HuH-7 (cell line): ENCODE data around the gene MT1F.
"Not testable (repeated sequence)": the region's sequence is repeated elsewhere in the genome, so short reads cannot be mapped to it uniquely, and the experiment has no call there.

ENCODE experiments used
- DNase-seq: peaks from one replicate; pipeline ENCODE4 v3.0.0; 2011; ENCODE audit warnings: low spot score

Gene MT1F

DNA sequence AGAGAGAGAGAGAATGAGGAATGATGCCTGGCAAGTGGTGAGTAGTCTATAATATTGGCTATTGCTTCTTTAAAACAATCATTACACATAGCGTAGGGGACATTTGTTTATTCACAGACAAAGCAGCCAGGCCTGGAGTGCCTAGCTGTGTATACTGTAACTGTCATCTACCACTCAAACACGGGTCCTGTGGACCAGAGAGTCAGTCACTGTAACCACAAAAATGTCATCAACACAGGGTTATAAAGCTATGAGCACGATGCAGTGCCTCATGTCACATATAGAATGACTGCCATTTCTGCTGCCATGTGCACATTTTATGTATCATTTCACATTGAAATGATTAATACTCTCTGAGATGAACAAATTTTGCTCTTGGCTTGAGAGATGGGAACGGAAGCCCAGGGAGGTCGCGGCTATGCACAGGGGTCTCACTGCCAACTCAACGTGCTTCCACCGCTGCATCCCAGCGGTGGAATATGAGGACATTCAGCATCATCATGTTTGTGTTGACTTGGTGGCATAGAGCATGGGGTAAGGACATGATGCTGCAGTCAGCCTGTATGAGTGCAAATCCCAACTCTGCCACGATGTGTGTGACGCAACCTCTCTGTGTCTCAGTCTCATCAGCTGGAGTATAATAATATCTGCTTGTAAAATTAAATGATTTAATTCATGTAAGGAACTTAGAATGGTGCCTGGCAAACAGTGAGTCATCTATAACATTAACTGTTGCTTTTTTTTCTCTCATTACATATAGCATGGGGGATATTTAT is 15.2 kb downstream of the MT1F start:
- DNase-seq: no peak

DNA sequence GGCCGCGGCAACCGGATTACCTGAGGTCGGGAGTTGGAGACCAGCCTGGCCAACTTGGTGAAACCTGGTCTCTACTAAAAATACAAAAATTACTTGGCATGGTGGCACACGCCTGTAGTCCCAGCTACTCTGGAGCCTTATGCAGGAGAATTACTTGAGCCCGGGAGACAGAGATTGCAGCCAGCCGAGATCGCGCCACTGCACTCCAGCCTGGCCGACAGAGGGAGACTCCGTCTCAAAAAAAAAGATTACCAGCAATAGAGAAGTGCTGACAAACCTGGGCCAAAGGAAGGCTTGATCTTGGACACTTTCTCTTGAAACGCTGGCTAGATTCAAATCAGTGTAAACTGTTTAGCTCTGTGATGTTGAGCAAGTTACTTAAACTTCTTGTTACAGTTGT is 16.2 kb downstream of the MT1F start:
- no peak for DNase-seq

DNA sequence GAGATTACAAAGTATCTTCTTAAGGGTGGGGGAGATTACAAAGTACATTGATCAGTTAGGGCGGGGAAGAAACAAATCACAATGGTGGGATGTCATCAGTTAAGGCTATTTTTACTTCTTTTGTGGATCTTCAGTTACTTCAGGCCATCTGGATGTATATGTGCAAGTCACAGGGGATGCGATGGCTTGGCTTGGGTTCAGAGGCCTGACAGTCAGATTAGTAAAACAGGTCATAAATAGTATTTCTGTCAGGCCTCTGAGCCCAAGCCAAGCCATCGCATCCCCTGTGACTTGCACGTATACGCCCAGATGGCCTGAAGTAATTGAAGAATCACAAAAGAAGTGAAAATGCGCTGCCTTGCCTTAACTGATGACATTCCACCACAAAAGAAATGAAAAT is 16.8 kb downstream of the MT1F start:
- not testable (repeated sequence) for DNase-seq

DNA sequence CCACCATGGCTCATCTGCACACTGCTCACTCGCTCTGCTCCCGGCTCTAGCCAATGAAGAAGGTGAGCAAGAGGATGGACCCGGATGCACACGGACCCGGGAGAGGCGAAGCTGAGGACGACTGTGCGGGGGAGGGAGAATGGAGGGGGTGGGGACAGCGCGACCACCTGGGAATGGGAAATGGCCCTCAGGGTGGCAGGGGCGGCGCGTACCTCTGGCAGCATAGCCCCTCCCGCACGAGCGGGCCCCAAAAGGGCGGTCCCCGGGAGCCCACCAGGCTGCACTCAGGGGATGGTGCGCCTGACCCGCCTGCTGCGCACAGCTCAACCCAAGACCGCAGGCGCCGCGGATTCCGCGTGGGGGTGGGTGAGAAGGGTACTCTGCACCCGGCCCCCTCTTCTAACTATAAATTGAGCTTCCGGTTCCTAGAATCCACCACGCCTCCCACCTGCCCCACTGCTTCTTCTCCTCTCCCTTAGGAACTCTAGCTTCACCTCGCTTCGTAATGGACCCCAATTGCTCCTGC is 18.0 kb downstream of the MT1F start:
- no peak for DNase-seq

DNA sequence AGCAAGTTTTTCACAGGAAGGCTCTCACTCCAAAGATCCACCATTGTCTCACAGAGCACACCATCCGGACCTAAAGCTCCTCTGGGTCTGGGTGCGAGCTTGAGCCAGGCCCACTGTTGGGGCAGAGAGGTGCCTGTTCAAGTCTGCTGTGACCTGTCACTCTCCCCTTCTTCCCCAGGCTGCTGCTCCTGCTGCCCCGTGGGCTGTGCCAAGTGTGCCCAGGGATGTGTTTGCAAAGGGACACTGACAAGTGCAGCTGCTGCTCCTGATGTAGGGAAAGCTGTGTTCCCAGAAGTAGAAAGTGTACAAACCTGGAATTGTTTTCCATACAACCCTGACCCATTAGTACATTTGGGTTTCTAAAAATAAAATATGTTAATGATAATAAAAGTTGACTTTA is 19.7 kb downstream of the MT1F start:
- no peak for DNase-seq

DNA sequence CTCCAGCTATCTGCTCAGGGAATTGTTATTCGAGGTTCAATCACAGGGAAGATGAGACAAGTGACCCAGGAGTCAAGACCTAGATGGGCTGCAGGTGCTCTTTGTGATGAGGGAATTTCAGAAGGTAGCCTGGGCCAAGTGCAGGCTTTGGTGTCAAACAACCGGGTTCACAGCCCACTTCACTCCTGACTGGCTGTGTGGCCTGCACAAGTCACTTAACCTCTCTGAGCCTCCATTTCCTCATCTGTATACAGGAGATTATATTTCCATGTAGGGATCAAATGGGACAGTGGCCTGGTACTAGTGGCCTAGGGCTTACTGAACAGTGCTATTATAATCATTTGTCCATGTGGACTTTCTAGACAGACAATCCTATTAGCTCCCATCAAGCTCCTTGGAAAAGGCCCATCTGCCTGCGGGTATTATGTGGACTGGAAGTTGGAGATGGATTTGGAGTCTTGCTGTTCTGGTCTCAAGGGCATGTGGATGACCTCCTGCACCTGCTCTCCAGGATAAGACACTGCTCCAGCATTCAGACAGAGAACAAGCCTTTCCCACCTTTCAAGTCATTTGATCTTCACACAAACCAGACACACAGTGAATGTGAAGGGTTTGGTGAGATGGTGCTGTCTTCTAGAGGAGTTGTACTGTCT is 21.4 kb downstream of the MT1F start:
- DNase-seq: no peak

DNA sequence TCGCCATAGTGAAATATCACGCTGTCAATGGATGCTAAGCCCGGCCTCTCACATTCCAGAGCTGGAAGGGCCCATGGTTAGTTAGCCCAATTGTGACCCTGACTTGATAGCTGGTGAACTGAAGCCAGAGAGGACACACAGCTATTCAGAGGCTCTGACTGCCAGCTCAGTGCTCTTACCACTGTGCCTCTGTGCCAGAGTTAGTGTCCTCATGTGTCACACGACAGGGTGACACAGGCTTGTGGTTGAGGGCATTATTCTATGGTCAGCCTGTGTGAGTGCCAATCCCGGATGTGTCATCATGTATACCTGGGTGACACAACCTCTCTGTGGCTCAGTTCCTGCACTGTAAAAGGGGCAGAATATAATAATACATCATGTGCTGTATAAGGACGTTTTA is 22.1 kb downstream of the MT1F start:
- DNase-seq: no peak

DNA sequence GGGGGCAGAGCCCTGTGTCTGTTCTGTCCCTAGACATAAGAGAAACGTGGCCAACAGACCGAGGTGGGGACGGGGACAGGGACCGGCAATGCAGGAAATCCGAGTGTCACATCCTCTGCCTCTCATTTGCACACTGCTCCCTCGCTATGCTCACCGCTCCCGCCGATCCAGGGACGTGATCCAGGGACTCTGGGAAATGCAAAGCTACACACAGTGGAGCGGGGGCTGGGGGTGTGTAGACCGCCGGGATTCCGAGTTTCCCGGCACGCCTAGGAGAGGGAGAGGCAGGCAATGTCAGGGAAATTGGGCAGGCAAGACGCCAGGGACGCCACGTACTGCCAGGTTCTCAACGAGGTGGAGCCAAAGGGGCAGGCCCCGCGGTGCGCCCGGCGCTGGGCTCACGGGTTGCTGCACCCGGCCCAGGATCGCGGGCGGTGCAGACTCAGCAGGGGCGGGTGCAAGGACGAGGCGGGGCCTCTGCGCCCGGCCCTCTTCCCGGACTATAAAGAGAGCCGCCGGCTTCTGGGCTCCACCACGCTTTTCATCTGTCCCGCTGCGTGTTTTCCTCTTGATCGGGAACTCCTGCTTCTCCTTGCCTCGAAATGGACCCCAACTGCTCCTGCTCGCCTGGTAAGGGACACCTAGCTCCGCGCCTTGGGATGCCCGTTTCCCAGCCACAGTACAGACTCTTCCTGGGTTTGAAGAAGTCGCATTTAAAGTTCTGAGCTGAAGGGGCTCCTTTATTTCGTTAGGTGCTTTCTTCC is 24.4 kb downstream of the MT1F start, which contains the start of gene MT1X:
MT1X (plus strand) TSS at position 532 of the 764 bp plus-strand sequence; CDS start at position 603, 71 bp downstream.
- peak; percentile 76 for DNase-seq

DNA sequence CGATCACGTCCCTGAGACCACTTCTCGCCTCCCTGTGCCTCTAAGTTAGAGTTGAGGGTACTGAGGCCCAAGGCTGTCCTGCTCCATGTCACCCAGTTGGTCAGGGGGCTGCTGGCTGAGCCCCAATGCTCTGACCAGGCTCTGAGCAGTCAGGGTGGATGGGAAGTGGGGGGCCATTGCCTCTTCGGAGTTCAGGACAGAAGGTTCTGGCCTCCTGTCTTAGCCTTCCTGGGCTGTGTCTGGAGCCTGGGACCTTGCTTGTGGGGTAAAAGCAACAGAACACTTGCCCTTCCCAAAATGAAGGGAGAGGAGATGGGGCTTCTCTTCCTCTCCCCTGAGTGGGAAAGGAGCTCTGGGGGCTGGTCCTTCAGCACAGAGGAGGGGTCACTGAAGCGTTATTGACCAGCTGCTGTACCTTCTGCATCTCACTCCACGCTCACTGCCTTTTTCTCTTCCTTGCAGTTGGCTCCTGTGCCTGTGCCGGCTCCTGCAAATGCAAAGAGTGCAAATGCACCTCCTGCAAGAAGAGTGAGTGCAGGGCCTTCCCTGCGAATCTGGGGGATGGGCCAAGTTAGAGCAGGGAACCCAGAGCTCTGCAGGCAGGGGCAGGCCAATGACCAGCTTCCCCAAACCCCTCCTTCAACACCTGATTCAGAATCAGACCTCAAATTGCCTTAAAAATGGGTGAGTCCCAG is 25.1 kb downstream of the MT1F start:
- no peak for DNase-seq

DNA sequence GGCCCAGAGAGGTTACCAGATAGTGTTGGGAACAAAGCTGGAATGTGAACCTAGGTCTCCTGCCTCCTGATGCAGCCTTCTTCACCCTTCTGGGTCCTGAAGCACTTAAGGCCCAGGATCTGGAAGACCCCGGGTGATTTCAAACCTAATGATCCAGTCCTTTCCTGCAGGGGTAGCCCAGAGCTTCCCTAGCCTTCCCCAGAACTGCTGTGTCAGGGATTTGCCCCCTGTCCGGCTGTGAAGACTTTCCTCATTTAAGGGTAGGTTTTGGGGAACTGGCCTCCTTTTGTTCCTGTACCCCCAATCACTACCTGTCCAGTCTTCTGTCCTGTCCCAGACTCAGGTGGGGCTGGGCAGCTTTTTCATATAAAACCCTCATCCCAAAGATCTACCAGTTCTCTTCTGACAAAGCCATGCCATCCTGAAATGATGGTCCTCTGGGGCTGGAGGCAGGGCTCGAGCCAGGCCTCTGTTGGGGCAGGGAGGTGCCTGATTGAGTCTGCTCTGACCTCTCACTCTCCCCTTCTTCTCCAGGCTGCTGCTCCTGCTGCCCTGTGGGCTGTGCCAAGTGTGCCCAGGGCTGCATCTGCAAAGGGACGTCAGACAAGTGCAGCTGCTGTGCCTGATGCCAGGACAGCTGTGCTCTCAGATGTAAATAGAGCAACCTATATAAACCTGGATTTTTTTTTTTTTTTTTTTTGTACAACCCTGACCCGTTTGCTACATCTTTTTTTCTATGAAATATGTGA is 25.8 kb downstream of the MT1F start:
- no peak for DNase-seq

DNA sequence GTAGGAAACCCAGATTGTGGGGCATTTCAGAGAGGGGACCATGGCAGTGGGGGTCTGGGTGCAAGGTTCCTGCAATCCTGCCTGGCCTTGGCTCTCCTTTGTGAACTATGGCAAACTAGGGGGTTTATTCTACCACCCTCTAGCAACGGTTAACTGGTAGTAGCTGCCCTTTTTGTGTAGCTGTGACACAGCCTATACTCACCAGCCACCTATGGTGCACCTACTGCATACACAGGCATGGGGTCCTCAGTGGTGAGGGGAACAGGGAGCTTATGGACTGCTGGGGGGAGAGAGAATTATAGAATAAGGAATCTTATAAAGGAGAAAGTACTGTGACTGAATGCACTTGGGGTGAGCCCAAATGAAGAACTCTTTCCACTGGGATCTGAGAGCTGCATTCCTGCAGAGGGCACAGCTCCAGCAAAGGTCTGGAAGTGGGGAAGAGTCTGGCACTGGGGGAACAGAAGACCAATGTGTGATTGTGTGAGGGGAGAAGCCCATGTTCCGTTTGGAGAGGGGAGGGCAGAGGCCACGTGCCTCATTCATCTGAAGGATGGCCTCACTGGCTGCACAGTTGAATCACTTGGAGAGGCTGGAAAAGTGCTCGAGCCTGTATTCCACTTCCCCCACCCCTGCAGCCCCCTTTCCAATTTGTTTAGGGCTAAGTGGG is 26.6 kb downstream of the MT1F start:
- no peak for DNase-seq

DNA sequence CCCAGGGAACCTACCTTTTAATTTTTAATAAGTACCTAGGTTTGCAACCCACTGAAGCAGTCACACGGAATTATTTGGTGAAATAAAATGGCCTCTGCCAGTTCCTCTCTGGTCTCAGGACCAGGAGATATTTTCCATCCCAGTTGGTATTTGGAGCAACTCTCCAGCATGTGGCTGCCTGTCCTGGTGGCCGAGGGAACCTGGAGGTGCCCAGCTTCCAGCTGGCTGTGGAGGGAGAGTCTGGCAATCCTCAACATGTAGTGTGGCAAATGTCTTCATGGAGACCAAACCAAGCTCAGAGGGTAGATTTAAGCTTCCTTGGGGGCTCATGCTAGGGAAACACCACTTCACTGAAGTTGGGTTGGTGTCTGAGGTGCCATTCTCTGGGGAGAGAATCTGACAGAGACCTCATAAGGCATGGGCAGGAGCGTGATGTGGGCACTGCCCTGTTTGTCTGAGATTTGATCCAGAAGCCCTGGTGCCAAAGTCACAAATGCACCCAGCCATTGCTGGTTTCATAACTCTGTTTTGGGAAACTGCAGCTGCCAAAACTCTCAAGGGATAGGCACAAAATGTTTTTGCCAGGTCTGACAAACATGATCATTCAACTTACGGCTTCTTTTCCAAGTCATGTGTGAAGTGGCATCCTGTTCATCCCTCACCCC is 27.3 kb downstream of the MT1F start:
- no peak for DNase-seq

DNA sequence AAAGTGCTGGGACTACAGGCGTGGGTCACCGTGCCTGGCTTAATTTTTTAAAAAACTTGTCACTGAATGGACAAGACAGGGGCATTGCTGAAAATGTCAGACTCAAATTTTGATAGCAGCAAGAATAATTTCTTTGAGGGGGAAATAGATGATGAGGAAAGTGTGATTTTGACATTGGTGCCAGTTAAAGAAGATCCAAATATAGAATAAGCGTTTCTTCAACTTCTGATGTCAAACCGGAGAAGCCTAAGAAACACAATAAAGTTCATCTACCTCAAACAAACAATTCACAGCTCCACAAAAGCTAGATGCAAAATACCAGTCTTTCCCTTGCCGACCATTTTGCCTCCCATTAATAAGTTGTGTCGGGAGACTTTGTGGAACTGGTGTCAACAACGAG is 29.0 kb downstream of the MT1F start:
- DNase-seq: no peak

DNA sequence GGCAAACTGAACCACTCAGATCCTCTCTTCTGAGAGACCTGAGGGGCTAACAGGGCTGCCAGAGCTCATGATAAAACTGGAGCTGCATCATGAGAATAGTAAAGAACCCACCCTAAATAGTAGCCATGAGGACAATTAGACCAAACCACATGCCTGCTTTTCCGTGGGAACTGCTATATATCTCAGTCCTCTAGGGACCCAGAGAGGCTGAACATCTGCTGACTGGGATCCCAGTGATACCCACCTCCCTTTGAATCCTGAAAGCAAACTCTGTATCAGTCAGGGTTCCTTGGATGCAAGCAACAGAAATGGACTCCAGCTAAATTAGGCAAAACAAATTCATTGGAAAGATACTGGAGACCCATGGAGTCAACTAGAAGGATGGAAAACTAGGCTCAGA is 31.0 kb downstream of the MT1F start:
- DNase-seq: no peak

DNA sequence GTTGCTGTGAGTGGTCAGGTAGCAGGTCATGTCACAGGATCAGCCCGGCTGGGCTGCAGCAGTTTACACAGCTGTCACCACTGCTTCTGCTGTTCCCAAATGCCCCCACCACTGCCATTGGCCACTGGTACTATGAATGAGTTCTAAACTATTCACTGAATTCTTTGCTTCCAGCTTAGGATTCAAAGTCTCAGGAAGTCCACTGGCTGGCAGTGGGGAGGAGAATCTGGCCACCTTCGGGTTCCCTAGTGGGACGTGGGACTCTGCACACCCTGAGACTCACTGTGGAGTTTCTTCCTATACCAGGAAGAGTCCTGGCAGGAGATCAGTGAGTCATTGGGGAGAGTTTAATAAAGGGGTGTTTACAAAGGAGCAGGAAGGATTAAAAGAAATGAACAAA is 31.4 kb downstream of the MT1F start:
- no peak for DNase-seq

DNA sequence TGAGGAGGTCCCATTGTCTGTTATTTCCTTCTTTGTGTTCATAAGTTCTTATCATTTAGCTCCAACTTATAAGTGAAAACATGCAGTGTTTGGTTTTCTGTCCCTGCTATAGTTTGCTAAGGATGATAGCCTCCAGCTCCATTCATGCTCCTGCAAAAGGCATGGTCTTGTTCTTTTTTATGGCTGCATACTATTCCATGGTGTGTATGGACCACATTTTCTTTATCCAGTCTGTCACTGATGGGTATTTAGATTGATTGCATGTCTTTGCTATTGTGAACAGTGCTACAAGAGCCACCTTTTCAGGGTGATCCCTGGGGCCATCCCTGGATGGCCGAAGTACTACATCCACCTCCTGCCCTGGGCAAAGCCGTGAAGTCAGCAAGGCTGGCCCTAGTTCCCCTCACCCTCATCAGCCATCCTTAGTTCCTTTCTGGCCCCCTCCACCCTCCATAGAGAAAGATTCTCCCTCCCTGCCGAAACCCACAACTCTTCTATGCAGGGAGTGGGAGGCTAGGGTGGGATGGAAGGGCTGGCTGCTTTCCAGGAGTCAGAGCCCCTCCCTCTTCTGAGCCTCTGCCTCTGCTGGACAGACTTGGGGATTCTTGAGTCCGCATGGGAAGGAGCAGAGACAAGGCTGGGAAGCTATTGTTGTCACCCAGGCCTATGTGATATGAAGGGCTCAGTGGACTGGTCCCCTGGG is 32.8 kb downstream of the MT1F start:
- no peak for DNase-seq

DNA sequence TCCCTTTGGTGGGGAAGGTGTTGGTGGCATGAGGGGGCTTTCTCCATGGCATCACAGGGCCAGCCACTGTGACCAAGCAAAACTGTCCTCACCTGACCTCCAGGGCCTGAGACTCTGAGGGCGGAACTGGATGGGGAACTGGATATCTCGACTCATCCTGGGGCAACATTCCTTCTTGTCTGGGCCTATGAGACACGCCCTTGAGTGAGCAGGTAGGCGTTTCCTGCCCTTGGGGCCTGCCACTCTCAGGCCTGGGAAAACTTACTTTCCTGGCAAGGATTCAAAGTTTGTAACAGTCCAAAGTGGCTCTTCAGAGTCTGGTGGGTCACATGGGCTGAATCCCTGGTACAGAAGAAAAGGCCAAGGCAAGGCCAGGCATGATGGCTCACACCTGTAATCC is 34.1 kb downstream of the MT1F start:
- DNase-seq: no peak

DNA sequence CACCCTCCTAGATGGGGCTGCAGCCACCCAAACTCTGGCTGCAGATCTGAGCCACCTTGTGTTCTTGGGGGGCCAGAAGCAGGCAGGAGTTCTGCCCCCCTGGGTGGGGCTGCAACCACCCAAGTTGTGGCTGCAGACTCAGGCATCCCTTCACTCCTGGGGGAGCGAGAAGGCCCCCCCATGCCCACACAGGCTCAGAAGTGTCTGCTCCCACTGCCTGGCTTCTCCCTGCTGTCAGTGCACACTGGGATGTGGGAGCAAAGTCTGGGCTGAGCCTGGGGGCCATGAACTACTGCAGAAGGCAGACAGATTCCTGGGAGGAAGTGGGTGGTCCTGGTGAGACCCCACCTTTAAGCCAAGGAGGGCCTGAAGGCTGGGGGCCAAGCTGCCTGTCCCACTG is 37.5 kb downstream of the MT1F start:
- no peak for DNase-seq

DNA sequence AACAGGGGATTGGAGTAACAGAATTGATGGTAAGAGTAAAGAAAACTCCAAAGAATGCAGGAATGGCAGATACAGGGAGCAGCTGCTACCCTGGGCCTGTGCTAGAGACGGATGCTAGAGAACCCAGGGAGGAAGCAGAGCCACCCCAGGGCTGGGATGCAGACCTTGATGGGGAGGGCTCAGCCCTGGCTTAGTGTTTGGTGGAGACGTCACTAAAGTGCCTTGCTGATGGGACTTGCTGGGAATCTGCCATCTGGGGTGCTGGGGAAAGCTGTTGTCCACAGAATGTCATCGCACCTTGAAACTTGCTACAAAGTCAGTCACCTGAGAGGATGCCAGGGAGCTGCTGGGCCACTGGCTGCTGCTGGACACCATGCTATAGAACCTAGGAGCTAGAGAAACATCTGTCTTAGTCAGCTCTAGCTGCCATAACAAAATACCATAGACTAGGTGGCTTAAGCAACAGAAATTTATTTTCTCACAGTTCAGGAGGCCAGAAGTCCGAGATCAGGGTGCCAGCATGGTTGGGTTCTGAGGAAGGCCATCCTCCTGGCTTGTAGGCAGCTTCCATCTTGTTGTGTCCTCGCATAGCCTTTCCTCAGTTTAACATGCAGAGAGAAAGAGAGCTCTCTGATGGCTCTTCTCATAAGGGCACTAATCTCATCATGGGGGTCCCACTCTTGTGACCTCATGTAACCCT is 39.8 kb downstream of the MT1F start:
- no peak for DNase-seq
